ENCODE measurements around the gene LAMA2.

LAMA2 gene

GRCh38 chr6:129130959-129131681, 248.2 kb downstream of the LAMA2 start:
- H3K27ac ChIP-seq (ENCODE audit: low read depth, low read length): no peak overlapping the region
- no peaks in the 10 kb centered on the region for H3K4me1 ChIP-seq (ENCODE audit: control insufficient read depth in 1 of 2, insufficient read depth in 2 of 2, low read length in 2 of 2)
- no peak overlapping the region for H3K9ac ChIP-seq (ENCODE audit: low read depth in 1 of 2, low read length in 2 of 2)
- H3K9me3 ChIP-seq (ENCODE audit: control insufficient read depth in 1 of 2, low read length in 2 of 2): no peaks in the 10 kb centered on the region
- no peaks in the 10 kb centered on the region for H3K36me3 ChIP-seq (ENCODE audit: control insufficient read depth in 1 of 2, insufficient read depth in 2 of 2, low read length in 2 of 2)
- H3K4me3 ChIP-seq (ENCODE audit: low read depth in 1 of 2, low read length in 2 of 2): no peak overlapping the region
- no peaks in the 10 kb centered on the region for H3K27me3 ChIP-seq (ENCODE audit: control insufficient read depth in 1 of 2, insufficient read depth in 2 of 2, low read length in 2 of 2)

- Histone ChIP-seq H3K9me3 (ENCODE audit: control insufficient read depth in 1 of 2, low read length in 2 of 2) (no peaks in the 10 kb centered on the region), H3K27me3 (ENCODE audit: control insufficient read depth in 1 of 2, insufficient read depth in 2 of 2, low read length in 2 of 2) (no peaks in the 10 kb centered on the region), H3K4me1 (ENCODE audit: control insufficient read depth in 1 of 2, insufficient read depth in 2 of 2, low read length in 2 of 2) (no peaks in the 10 kb centered on the region), H3K36me3 (ENCODE audit: control insufficient read depth in 1 of 2, insufficient read depth in 2 of 2, low read length in 2 of 2) (no peaks in the 10 kb centered on the region), H3K9ac (ENCODE audit: low read depth in 1 of 2, low read length in 2 of 2) (no peak overlapping the region), H3K4me3 (ENCODE audit: low read depth in 1 of 2, low read length in 2 of 2) (no peak overlapping the region), H3K27ac (ENCODE audit: low read depth, low read length) (no peak overlapping the region)
Observed at GRCh38 chr6:129133770-129134192, 250.8 kb downstream of the LAMA2 start.

- H3K4me3 ChIP-seq (ENCODE audit: low read depth in 1 of 2, low read length in 2 of 2): no peak overlapping the region
- H3K27me3 ChIP-seq (ENCODE audit: control insufficient read depth in 1 of 2, insufficient read depth in 2 of 2, low read length in 2 of 2): no peaks in the 10 kb centered on the region
- H3K36me3 ChIP-seq (ENCODE audit: control insufficient read depth in 1 of 2, insufficient read depth in 2 of 2, low read length in 2 of 2): no peaks in the 10 kb centered on the region
- H3K4me1 ChIP-seq (ENCODE audit: control insufficient read depth in 1 of 2, insufficient read depth in 2 of 2, low read length in 2 of 2): no peaks in the 10 kb centered on the region
- no peak overlapping the region for H3K27ac ChIP-seq (ENCODE audit: low read depth, low read length)
- H3K9me3 ChIP-seq (ENCODE audit: control insufficient read depth in 1 of 2, low read length in 2 of 2): no peaks in the 10 kb centered on the region
- no peak overlapping the region for H3K9ac ChIP-seq (ENCODE audit: low read depth in 1 of 2, low read length in 2 of 2)
Observed at GRCh38 chr6:129134535-129134934, 251.6 kb downstream of the LAMA2 start.

GRCh38 chr6:129135451-129135850, 252.5 kb downstream of the LAMA2 start:
- Histone ChIP-seq H3K9ac (ENCODE audit: low read depth in 1 of 2, low read length in 2 of 2) (no peak overlapping the region), H3K9me3 (ENCODE audit: control insufficient read depth in 1 of 2, low read length in 2 of 2) (no peaks in the 10 kb centered on the region), H3K4me3 (ENCODE audit: low read depth in 1 of 2, low read length in 2 of 2) (no peak overlapping the region), H3K27me3 (ENCODE audit: control insufficient read depth in 1 of 2, insufficient read depth in 2 of 2, low read length in 2 of 2) (no peaks in the 10 kb centered on the region), H3K27ac (ENCODE audit: low read depth, low read length) (no peak overlapping the region), H3K36me3 (ENCODE audit: control insufficient read depth in 1 of 2, insufficient read depth in 2 of 2, low read length in 2 of 2) (no peaks in the 10 kb centered on the region), H3K4me1 (ENCODE audit: control insufficient read depth in 1 of 2, insufficient read depth in 2 of 2, low read length in 2 of 2) (no peaks in the 10 kb centered on the region)

GRCh38 chr6:129136751-129137150, 253.8 kb downstream of the LAMA2 start:
- Histone ChIP-seq H3K4me1 (ENCODE audit: control insufficient read depth in 1 of 2, insufficient read depth in 2 of 2, low read length in 2 of 2) (no peaks in the 10 kb centered on the region), H3K36me3 (ENCODE audit: control insufficient read depth in 1 of 2, insufficient read depth in 2 of 2, low read length in 2 of 2) (no peaks in the 10 kb centered on the region), H3K9me3 (ENCODE audit: control insufficient read depth in 1 of 2, low read length in 2 of 2) (no peaks in the 10 kb centered on the region), H3K27me3 (ENCODE audit: control insufficient read depth in 1 of 2, insufficient read depth in 2 of 2, low read length in 2 of 2) (no peaks in the 10 kb centered on the region), H3K27ac (ENCODE audit: low read depth, low read length) (no peak overlapping the region), H3K4me3 (ENCODE audit: low read depth in 1 of 2, low read length in 2 of 2) (no peak overlapping the region), H3K9ac (ENCODE audit: low read depth in 1 of 2, low read length in 2 of 2) (no peak overlapping the region)

GRCh38 chr6:129138739-129139405, 255.9 kb downstream of the LAMA2 start:
- no peaks in the 10 kb centered on the region for H3K4me1 ChIP-seq (ENCODE audit: control insufficient read depth in 1 of 2, insufficient read depth in 2 of 2, low read length in 2 of 2)
- H3K27me3 ChIP-seq (ENCODE audit: control insufficient read depth in 1 of 2, insufficient read depth in 2 of 2, low read length in 2 of 2): no peaks in the 10 kb centered on the region
- H3K9ac ChIP-seq (ENCODE audit: low read depth in 1 of 2, low read length in 2 of 2): no peak overlapping the region
- no peaks in the 10 kb centered on the region for H3K9me3 ChIP-seq (ENCODE audit: control insufficient read depth in 1 of 2, low read length in 2 of 2)
- no peaks in the 10 kb centered on the region for H3K36me3 ChIP-seq (ENCODE audit: control insufficient read depth in 1 of 2, insufficient read depth in 2 of 2, low read length in 2 of 2)
- H3K27ac ChIP-seq (ENCODE audit: low read depth, low read length): no peak overlapping the region
- H3K4me3 ChIP-seq (ENCODE audit: low read depth in 1 of 2, low read length in 2 of 2): no peak overlapping the region

- Histone ChIP-seq H3K9me3 (ENCODE audit: control insufficient read depth in 1 of 2, low read length in 2 of 2) (no peaks in the 10 kb centered on the region), H3K4me3 (ENCODE audit: low read depth in 1 of 2, low read length in 2 of 2) (no peak overlapping the region), H3K9ac (ENCODE audit: low read depth in 1 of 2, low read length in 2 of 2) (no peak overlapping the region), H3K4me1 (ENCODE audit: control insufficient read depth in 1 of 2, insufficient read depth in 2 of 2, low read length in 2 of 2) (no peaks in the 10 kb centered on the region), H3K36me3 (ENCODE audit: control insufficient read depth in 1 of 2, insufficient read depth in 2 of 2, low read length in 2 of 2) (no peaks in the 10 kb centered on the region), H3K27me3 (ENCODE audit: control insufficient read depth in 1 of 2, insufficient read depth in 2 of 2, low read length in 2 of 2) (no peaks in the 10 kb centered on the region), H3K27ac (ENCODE audit: low read depth, low read length) (no peak overlapping the region)
Observed at GRCh38 chr6:129140526-129140925, 257.6 kb downstream of the LAMA2 start.

GRCh38 chr6:129141499-129141898, 258.6 kb downstream of the LAMA2 start:
- Histone ChIP-seq H3K27ac (ENCODE audit: low read depth, low read length) (no peak overlapping the region), H3K4me3 (ENCODE audit: low read depth in 1 of 2, low read length in 2 of 2) (no peak overlapping the region)

GRCh38 chr6:129146902-129147301, 264.0 kb downstream of the LAMA2 start:
- Histone ChIP-seq H3K9ac (ENCODE audit: low read depth in 1 of 2, low read length in 2 of 2) (no peak overlapping the region), H3K4me1 (ENCODE audit: control insufficient read depth in 1 of 2, insufficient read depth in 2 of 2, low read length in 2 of 2) (no peaks in the 10 kb centered on the region), H3K27me3 (ENCODE audit: control insufficient read depth in 1 of 2, insufficient read depth in 2 of 2, low read length in 2 of 2) (no peaks in the 10 kb centered on the region), H3K36me3 (ENCODE audit: control insufficient read depth in 1 of 2, insufficient read depth in 2 of 2, low read length in 2 of 2) (no peaks in the 10 kb centered on the region), H3K9me3 (ENCODE audit: control insufficient read depth in 1 of 2, low read length in 2 of 2) (no peaks in the 10 kb centered on the region), H3K27ac (ENCODE audit: low read depth, low read length) (no peak overlapping the region), H3K4me3 (ENCODE audit: low read depth in 1 of 2, low read length in 2 of 2) (no peak overlapping the region)

More at GRCh38 chr6:129141499-129141898, 258.6 kb downstream of the LAMA2 start:
- Histone ChIP-seq H3K9me3 (ENCODE audit: control insufficient read depth in 1 of 2, low read length in 2 of 2) (no peaks in the 10 kb centered on the region), H3K4me1 (ENCODE audit: control insufficient read depth in 1 of 2, insufficient read depth in 2 of 2, low read length in 2 of 2) (no peaks in the 10 kb centered on the region), H3K36me3 (ENCODE audit: control insufficient read depth in 1 of 2, insufficient read depth in 2 of 2, low read length in 2 of 2) (no peaks in the 10 kb centered on the region), H3K9ac (ENCODE audit: low read depth in 1 of 2, low read length in 2 of 2) (no peak overlapping the region), H3K27me3 (ENCODE audit: control insufficient read depth in 1 of 2, insufficient read depth in 2 of 2, low read length in 2 of 2) (no peaks in the 10 kb centered on the region)

GRCh38 chr6:129150507-129150906, 267.6 kb downstream of the LAMA2 start:
- H3K27ac ChIP-seq (ENCODE audit: low read depth, low read length): no peak overlapping the region
- no peaks in the 10 kb centered on the region for H3K4me1 ChIP-seq (ENCODE audit: control insufficient read depth in 1 of 2, insufficient read depth in 2 of 2, low read length in 2 of 2)
- H3K9me3 ChIP-seq (ENCODE audit: control insufficient read depth in 1 of 2, low read length in 2 of 2): no peaks in the 10 kb centered on the region
- no peaks in the 10 kb centered on the region for H3K27me3 ChIP-seq (ENCODE audit: control insufficient read depth in 1 of 2, insufficient read depth in 2 of 2, low read length in 2 of 2)
- H3K4me3 ChIP-seq (ENCODE audit: low read depth in 1 of 2, low read length in 2 of 2): no peak overlapping the region
- no peak overlapping the region for H3K9ac ChIP-seq (ENCODE audit: low read depth in 1 of 2, low read length in 2 of 2)
- no peaks in the 10 kb centered on the region for H3K36me3 ChIP-seq (ENCODE audit: control insufficient read depth in 1 of 2, insufficient read depth in 2 of 2, low read length in 2 of 2)
